Measurements from ENCODE around the gene ITPR2.

- TF ChIP-seq CTCF (IDR thresholded peaks at IDR 0.05), result no peak
- TF ChIP-seq POLR2A (IDR thresholded peaks at IDR 0.05), result no peak
Observed at GRCh38 chr12:26688344-26688904, 144.6 kb downstream of the ITPR2 start.

All from adrenal gland (tissue), 5 donors.